Neural progenitor cell (in vitro differentiated cells): ENCODE measurements around the gene NOS1AP.

Source experiments
- EZH2 ChIP-seq: fragments of 200-600 bp; sonication (generic); IDR thresholded peaks from 2 replicates; pipeline ENCODE4 v1.6.1; 2017; ENCODE audit warnings: antibody characterized with exemption, mild to moderate bottlenecking, moderate library complexity
- EZH2phosphoT487 ChIP-seq: fragments of 200-600 bp; sonication (generic); IDR thresholded peaks from 2 replicates; pipeline ENCODE4 v1.6.1; 2017; ENCODE audit warnings: antibody characterized with exemption
- TF ChIP-seq, protein P1 (sequence below): fragments of 200-600 bp; sonication (generic); IDR thresholded peaks from 2 replicates; pipeline ENCODE4 v1.5.1; 2017; ENCODE audit warnings: antibody characterized with exemption, mild to moderate bottlenecking

GRCh38 chr1:162242804-162243203, 173.3 kb downstream of the NOS1AP start:
- TF ChIP-seq, protein P1, sequence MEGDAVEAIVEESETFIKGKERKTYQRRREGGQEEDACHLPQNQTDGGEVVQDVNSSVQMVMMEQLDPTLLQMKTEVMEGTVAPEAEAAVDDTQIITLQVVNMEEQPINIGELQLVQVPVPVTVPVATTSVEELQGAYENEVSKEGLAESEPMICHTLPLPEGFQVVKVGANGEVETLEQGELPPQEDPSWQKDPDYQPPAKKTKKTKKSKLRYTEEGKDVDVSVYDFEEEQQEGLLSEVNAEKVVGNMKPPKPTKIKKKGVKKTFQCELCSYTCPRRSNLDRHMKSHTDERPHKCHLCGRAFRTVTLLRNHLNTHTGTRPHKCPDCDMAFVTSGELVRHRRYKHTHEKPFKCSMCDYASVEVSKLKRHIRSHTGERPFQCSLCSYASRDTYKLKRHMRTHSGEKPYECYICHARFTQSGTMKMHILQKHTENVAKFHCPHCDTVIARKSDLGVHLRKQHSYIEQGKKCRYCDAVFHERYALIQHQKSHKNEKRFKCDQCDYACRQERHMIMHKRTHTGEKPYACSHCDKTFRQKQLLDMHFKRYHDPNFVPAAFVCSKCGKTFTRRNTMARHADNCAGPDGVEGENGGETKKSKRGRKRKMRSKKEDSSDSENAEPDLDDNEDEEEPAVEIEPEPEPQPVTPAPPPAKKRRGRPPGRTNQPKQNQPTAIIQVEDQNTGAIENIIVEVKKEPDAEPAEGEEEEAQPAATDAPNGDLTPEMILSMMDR: no peak
- TF ChIP-seq EZH2 (no peak), EZH2phosphoT487 (no peak)
